Measurements from ENCODE around the gene SPG11. TPM values are rescaled to one million over a fixed set of nuclear protein-coding genes. Genes with fewer than 3 reads are reported as not detected.

Gene SPG11
- total RNA-seq, 4 donors from 2014 or later, result 45.2 to 82.8 (median 55.5) TPM

DNA sequence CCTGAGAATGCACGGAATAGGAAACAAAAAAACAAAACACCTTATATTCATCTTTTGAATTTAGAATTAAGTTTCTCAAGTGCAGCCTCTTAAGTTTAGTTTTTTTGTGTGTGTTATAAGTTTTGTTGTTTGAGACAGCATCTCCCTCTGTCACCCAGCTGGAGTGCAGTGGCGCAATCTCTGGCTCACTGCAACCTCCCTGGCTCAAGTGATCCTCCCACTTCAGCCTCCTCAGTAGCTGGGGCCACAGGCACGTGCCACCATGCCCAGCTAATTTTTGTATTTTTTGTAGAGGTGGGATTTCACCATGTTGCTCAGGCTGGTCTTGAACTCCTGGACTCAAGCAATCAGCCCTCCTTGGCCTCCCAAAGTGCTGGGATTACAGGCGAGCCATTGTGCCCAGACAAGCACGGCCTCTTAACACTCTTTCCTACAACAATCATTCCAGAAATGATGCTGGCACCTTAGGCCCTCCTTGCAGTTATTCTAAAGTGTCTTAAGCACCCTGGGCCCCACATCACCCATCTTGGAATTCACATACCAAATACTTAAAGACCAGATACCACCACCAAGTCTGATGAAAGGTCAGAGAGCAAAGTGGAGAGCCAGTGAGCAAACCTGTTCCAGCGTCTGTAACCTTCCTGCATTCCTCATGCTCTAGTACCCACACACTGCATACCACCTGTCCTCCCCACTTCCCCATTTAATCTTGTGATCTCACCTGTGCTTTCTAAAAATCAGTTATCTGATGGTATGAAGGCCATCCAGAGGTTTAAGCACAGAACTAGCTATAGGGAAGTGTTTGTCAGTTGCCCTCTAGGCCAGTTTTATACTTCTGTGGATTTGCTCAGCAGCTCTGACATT is 6.9 kb upstream of the SPG11 start:
- Histone ChIP-seq H3K4me3 (no peak overlapping the region), H3K4me1 (no peaks in the 10 kb centered on the region), H3K9me3 (no peaks in the 10 kb centered on the region), H3K36me3 (no peaks in the 10 kb centered on the region), H3K27ac (no peak overlapping the region), H3K27me3 (peaks cover 4% of the 10 kb centered on the region)
- TF ChIP-seq POLR2A (IDR thresholded peaks at IDR 0.05) (no peak), POLR2AphosphoS5 (IDR thresholded peaks at IDR 0.05) (no peak), EP300 (IDR thresholded peaks at IDR 0.05) (no peak)
- TF ChIP-seq, protein P1, sequence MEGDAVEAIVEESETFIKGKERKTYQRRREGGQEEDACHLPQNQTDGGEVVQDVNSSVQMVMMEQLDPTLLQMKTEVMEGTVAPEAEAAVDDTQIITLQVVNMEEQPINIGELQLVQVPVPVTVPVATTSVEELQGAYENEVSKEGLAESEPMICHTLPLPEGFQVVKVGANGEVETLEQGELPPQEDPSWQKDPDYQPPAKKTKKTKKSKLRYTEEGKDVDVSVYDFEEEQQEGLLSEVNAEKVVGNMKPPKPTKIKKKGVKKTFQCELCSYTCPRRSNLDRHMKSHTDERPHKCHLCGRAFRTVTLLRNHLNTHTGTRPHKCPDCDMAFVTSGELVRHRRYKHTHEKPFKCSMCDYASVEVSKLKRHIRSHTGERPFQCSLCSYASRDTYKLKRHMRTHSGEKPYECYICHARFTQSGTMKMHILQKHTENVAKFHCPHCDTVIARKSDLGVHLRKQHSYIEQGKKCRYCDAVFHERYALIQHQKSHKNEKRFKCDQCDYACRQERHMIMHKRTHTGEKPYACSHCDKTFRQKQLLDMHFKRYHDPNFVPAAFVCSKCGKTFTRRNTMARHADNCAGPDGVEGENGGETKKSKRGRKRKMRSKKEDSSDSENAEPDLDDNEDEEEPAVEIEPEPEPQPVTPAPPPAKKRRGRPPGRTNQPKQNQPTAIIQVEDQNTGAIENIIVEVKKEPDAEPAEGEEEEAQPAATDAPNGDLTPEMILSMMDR (IDR thresholded peaks at IDR 0.05), result no peak
- 83% methylated on average over 1 to 5 of the region's 6 CpGs for WGBS, 2 donors (ENCODE audit: low coverage in 1 of 2)
- ATAC-seq, result no peak

DNA sequence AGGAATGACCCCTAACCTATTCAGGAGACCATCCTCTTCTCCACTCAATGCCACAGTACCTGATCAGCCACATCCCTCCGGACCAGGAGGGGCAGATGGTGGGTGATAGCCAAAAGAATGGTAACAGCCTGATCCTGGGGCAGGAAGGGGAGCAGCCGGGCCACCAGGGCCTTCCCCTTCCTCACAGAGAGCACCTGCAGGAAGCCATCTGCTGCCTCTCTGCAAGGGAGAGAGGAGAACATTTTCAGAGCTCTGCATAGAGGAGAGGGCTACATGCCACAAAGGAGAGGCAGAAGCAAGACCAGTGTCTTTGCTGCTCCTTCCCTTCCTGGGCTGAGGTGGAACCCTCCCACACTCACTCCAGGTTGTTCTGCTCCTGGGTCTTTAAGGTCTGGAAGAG is 5.5 kb upstream of the SPG11 start:
- H3K36me3 ChIP-seq, result no peaks in the 10 kb centered on the region
- H3K9me3 ChIP-seq, result no peaks in the 10 kb centered on the region
- no peak overlapping the region for H3K27ac ChIP-seq
- peaks cover 2% of the 10 kb centered on the region for H3K27me3 ChIP-seq
- ATAC-seq, result no peak
- peaks cover 0 to 5% (median under 1%) of the 10 kb centered on the region in 3 donors for H3K4me1 ChIP-seq
- H3K4me3 ChIP-seq, result no peak overlapping the region
- no peak for TF ChIP-seq POLR2A (IDR thresholded peaks at IDR 0.05)
- TF ChIP-seq, protein P1 (IDR thresholded peaks at IDR 0.05), result no peak
- TF ChIP-seq EP300 (IDR thresholded peaks at IDR 0.05), result no peak
- no peak for TF ChIP-seq POLR2AphosphoS5 (IDR thresholded peaks at IDR 0.05)
- 83% methylated on average over 1 of the region's 2 CpGs; no CpG with 5 or more reads in 1 of the 2 donors for WGBS, 2 donors (ENCODE audit: low coverage in 1 of 2)

DNA sequence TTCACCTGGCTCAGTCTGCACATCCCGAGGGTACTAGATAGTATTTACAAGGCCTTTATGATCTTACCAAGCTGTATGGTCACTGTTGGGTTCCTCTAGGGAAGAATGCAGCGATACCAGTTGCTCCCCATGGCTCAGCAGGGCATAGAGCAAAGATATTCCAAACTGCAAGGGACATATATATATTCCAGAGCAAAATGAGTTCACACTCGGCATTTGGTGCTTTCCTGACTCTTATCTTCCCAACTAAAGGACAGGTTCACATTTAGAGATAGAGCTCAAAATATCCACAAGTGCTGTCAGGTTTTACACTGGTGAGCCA is 3.5 kb upstream of the SPG11 start:
- Histone ChIP-seq H3K27me3 (no peaks in the 10 kb centered on the region), H3K36me3 (no peaks in the 10 kb centered on the region), H3K9me3 (no peaks in the 10 kb centered on the region), H3K4me3 (no peak overlapping the region), H3K4me1 (peaks cover 3 to 15% (median 5%) of the 10 kb centered on the region in 3 donors), H3K27ac (no peak overlapping the region)
- ATAC-seq, result no peak
- 60% methylated on average over 1 to 3 of the region's 3 CpGs for WGBS, 2 donors (ENCODE audit: low coverage in 1 of 2)
- TF ChIP-seq POLR2A (IDR thresholded peaks at IDR 0.05), result no peak
- no peak for TF ChIP-seq POLR2AphosphoS5 (IDR thresholded peaks at IDR 0.05)
- TF ChIP-seq EP300 (IDR thresholded peaks at IDR 0.05), result no peak
- TF ChIP-seq, protein P1 (IDR thresholded peaks at IDR 0.05), result no peak

DNA sequence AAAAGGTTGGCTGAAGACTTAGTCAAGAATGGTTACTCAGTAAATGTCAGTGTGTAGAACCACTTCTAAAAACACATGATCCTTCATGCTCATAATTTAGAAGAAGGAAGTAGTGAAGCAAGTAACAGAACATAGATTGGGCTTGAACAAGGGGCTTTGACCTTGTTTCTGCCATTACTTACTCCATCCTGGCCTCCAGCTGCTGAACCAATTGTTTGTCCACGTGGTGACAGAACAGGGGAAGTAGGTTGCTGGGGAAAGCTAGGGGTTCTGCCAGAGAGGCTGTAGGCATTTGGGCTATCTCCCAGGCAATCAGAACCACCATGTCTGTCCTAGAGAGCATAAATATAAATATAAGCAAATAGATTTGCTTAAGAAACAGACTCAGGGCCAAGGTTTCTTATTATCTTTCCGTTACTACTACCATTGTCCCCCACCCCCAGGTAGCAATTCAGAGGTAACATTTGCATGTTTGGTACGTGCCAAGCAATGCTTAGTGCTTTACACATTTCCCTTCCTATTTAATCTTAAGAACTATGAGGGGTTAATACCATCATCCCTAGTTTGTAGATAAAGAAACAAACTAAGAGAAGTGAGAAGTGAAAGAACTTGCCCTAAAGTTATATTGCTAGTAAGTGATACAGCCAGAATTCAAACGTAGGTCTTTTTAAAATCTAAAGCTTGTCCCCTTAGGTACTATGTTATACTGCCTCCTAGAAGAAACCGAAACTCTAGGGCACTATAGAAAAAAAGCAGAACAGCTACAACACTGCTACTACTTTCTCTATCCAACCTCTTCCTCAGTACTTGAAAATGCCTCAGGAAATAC is 3.0 kb upstream of the SPG11 start:
- no peak for ATAC-seq
- Histone ChIP-seq H3K27ac (no peak overlapping the region), H3K27me3 (no peaks in the 10 kb centered on the region), H3K4me1 (peaks cover 5 to 21% (median 8%) of the 10 kb centered on the region in 3 donors), H3K4me3 (no peak overlapping the region), H3K9me3 (no peaks in the 10 kb centered on the region), H3K36me3 (no peaks in the 10 kb centered on the region)
- WGBS, 2 donors (ENCODE audit: low coverage in 1 of 2), result 49 to 54% methylated on average over 4 to 5 of the region's 5 CpGs
- TF ChIP-seq, protein P1 (IDR thresholded peaks at IDR 0.05), result no peak
- TF ChIP-seq POLR2AphosphoS5 (IDR thresholded peaks at IDR 0.05) (no peak), POLR2A (IDR thresholded peaks at IDR 0.05) (no peak), EP300 (IDR thresholded peaks at IDR 0.05) (no peak)
